Panc1 (cell line): ENCODE measurements around the gene TEPSIN. TPM values are rescaled to one million over a fixed set of nuclear protein-coding genes. Genes with fewer than 3 reads are reported as not detected.

Experiments used
- ATAC-seq: fragments of 200-7000 bp; cut with Tn5 transposase; 2 replicates; pipeline ENCODE4 v1.9.1; 2020; ENCODE audit warnings: mild to moderate bottlenecking, moderate library complexity
- BruUV-seq: library from RNA; stranded (reverse); fragments of 400-500 nt; replicated peaks from 2 replicates; lab custom pipeline; 2021; lab: Mats Ljungman, UMichigan
- CTCF ChIA-PET: fragments of 300-600 bp; sonication (Branson Sonifier 250); formaldehyde crosslinking; loops from one replicate; lab custom pipeline; 2022; ENCODE audit warnings: antibody characterized with exemption; lab: Charles Lee
- POLR2A ChIA-PET: fragments of 300-600 bp; sonication (Branson Sonifier 250); formaldehyde crosslinking; loops from one replicate; lab custom pipeline; 2022; ENCODE audit warnings: antibody characterized with exemption; lab: Charles Lee
- DNase-seq: peaks from one replicate; pipeline ENCODE4 v3.0.0-alpha.2; 2010; ENCODE audit warnings: low read depth, low spot score
- H3K27ac ChIP-seq: 2 replicates; pipeline ENCODE4 v1.5.1; 2011; ENCODE audit warnings: mild to moderate bottlenecking, low read length, inconsistent platforms
- H3K27me3 ChIP-seq: fragments of 200-500 bp; sonication (Bioruptor generic); 2 replicates; pipeline ENCODE4 v1.6.0; 2014; ENCODE audit warnings: low read length, inconsistent platforms; ENCODE audit not compliant: control insufficient read depth, insufficient read depth
- H3K36me3 ChIP-seq: fragments of 200-500 bp; sonication (Bioruptor generic); 2 replicates; pipeline ENCODE4 v1.5.1; 2014; ENCODE audit warnings: inconsistent platforms, mild to moderate bottlenecking, low read length, moderate library complexity; ENCODE audit not compliant: control insufficient read depth, insufficient read depth
- H3K4me1 ChIP-seq: 2 replicates; pipeline ENCODE4 v1.5.1; 2011; ENCODE audit warnings: inconsistent platforms, mild to moderate bottlenecking, low read length, moderate library complexity; ENCODE audit not compliant: control insufficient read depth, insufficient read depth
- H3K4me3 ChIP-seq, 2 experiments: 2 replicates each; pipeline ENCODE4 v1.5.1; 2011 to 2012; ENCODE audit warnings: low read depth in 2 of 2, low read length in 2 of 2, mild to moderate bottlenecking in 2 of 2, inconsistent platforms in 1 of 2, moderate library complexity in 1 of 2
- H3K9me3 ChIP-seq: fragments of 200-500 bp; sonication (Bioruptor generic); 2 replicates; pipeline ENCODE4 v1.5.1; 2014; ENCODE audit warnings: low read depth, mild to moderate bottlenecking, inconsistent platforms, low read length, moderate library complexity; ENCODE audit not compliant: control insufficient read depth, insufficient read depth
- CTCF ChIP-seq: fragments of 450-650 bp; IDR thresholded peaks from 2 replicates; pipeline ENCODE4 v1.5.1; 2017; ENCODE audit warnings: mild to moderate bottlenecking
- POLR2AphosphoS5 ChIP-seq: IDR thresholded peaks from 2 replicates; pipeline ENCODE4 v1.6.1; 2012; ENCODE audit warnings: mild to moderate bottlenecking, low read depth, low read length, moderate library complexity
- REST ChIP-seq, 2 experiments: IDR thresholded peaks; 2 replicates each; pipeline ENCODE4 v1.6.1; 2011 to 2012; ENCODE audit warnings: low read depth in 2 of 2, control low read depth in 1 of 2, low read length in 1 of 2, mild to moderate bottlenecking in 1 of 2, moderate library complexity in 1 of 2; ENCODE audit not compliant: insufficient read depth in 1 of 2
- SIN3A ChIP-seq: IDR thresholded peaks from 2 replicates; pipeline ENCODE4 v1.6.1; 2012; ENCODE audit warnings: low read depth, mild to moderate bottlenecking, low read length, moderate library complexity, borderline replicate concordance; ENCODE audit not compliant: insufficient read depth
- TCF7L2 ChIP-seq: IDR thresholded peaks from 2 replicates; pipeline ENCODE4 v1.6.1; 2011; ENCODE audit warnings: mild to moderate bottlenecking, low read depth, low read length, inconsistent platforms
- in situ Hi-C: cut with HindIII; loops from 2 replicates; pipeline ENCODE4 v1.10.0; 2016; ENCODE audit warnings: low sequenced_read_pairs, low pct_unique_long_range_greater_than_20kb
- intact Hi-C: fragments of 100-400 bp; cut with micrococcal nuclease; formaldehyde crosslinking; loops from one replicate; pipeline ENCODE4 v1.10.0; 2022; ENCODE audit not compliant: unreplicated experiment
- total RNA-seq: library from RNA; stranded (reverse); gene quantifications from one replicate; pipeline ENCODE4 v1.2.1, GENCODE V29; 2021; ENCODE audit not compliant: unreplicated experiment

TEPSIN gene
- total RNA-seq, 1 experiment from 2014 or later: 44.9 TPM

GRCh38 chr17:81231121-81231645, 7.7 kb downstream of the TEPSIN start:
- Histone ChIP-seq H3K27ac (no peak overlapping the region), H3K4me3 (no peak overlapping the region), H3K9me3 (no peaks in the 10 kb centered on the region), H3K27me3 (no peaks in the 10 kb centered on the region), H3K36me3 (no peaks in the 10 kb centered on the region), H3K4me1 (peaks cover 7% of the 10 kb centered on the region; the same call in 1 of the 2 replicates)
- in situ Hi-C loops: no loop called here
- DNase-seq (no peak), ATAC-seq (no peak)
- no peak for TF ChIP-seq TCF7L2
- TF ChIP-seq CTCF: no peak
- no peak for TF ChIP-seq POLR2AphosphoS5
- no peak for TF ChIP-seq SIN3A
- TF ChIP-seq REST (IDR thresholded peaks at IDR 0.05; ENCODE audit: insufficient read depth in 1 of 2, low read depth in 2 of 2, low read length in 1 of 2): no peak
- CTCF ChIA-PET: no interaction called here
- POLR2A ChIA-PET: no interaction called here
- intact Hi-C loops: no loop called here
- no TSS peak for BruUV-seq

GRCh38 chr17:81230043-81230820, 8.6 kb downstream of the TEPSIN start:
- DNase-seq: no peak
- ChIA-PET POLR2A (no interaction called here), CTCF (interaction anchor here (0.5 to 1.4 kb wide), 3 partner anchors 9 to 211 kb away, joined by 3 to 6 read pairs (median 4); partner anchors contain the start of genes NDUFAF8 and TEPSIN)
- TF ChIP-seq TCF7L2: no peak
- no peak for TF ChIP-seq POLR2AphosphoS5
- TF ChIP-seq REST (IDR thresholded peaks at IDR 0.05; ENCODE audit: insufficient read depth in 1 of 2, low read depth in 2 of 2, low read length in 1 of 2): no peak
- TF ChIP-seq CTCF: peak; percentile 86; the same call in 1 of the 2 replicates
- Histone ChIP-seq H3K36me3 (no peaks in the 10 kb centered on the region), H3K4me3 (no peak overlapping the region), H3K27me3 (no peaks in the 10 kb centered on the region), H3K27ac (no peak overlapping the region), H3K9me3 (no peaks in the 10 kb centered on the region), H3K4me1 (peaks cover 3% of the 10 kb centered on the region; the same call in 1 of the 2 replicates)
- intact Hi-C loops: no loop called here
- peak; percentile 70 for ATAC-seq
- in situ Hi-C loops: no loop called here
- no TSS peak for BruUV-seq
